Central memory CD8-positive, alpha-beta T cell (primary cell): ENCODE results near the gene ARL3.

Experiments used
- ATAC-seq: fragments of 150-1000 bp; cut with Tn5 transposase; replicated peaks from 2 replicates; pipeline ENCODE4 v1.10.0; 2022; ENCODE audit warnings: mild to moderate bottlenecking, moderate FRiP score, moderate number of reproducible peaks; ENCODE audit not compliant: poor library complexity, severe bottlenecking; ENCODE audit errors: extremely low read depth
- DNase-seq, 2 donors: peaks; one replicate each; pipeline ENCODE4 v3.0.0; 2021; ENCODE audit warnings: low spot score in 2 of 2
- H3K27ac Mint-ChIP-seq: one replicate; pipeline ENCODE4 v1.8.0; 2022; ENCODE audit warnings: low read depth, mild to moderate bottlenecking, moderate library complexity, mixed read lengths
- H3K27me3 Mint-ChIP-seq: one replicate; pipeline ENCODE4 v1.8.0; 2022; ENCODE audit warnings: mixed read lengths
- H3K36me3 Mint-ChIP-seq: one replicate; pipeline ENCODE4 v1.8.0; 2022; ENCODE audit warnings: mild to moderate bottlenecking, moderate library complexity, mixed read lengths; ENCODE audit not compliant: insufficient read depth
- H3K4me1 Mint-ChIP-seq: one replicate; pipeline ENCODE4 v1.8.0; 2022; ENCODE audit warnings: mixed read lengths
- H3K4me3 Mint-ChIP-seq: one replicate; pipeline ENCODE4 v1.8.0; 2022; ENCODE audit warnings: mild to moderate bottlenecking, moderate library complexity, mixed read lengths
- H3K9me3 Mint-ChIP-seq: one replicate; pipeline ENCODE4 v1.8.0; 2022; ENCODE audit warnings: mixed read lengths

ARL3 gene

DNA sequence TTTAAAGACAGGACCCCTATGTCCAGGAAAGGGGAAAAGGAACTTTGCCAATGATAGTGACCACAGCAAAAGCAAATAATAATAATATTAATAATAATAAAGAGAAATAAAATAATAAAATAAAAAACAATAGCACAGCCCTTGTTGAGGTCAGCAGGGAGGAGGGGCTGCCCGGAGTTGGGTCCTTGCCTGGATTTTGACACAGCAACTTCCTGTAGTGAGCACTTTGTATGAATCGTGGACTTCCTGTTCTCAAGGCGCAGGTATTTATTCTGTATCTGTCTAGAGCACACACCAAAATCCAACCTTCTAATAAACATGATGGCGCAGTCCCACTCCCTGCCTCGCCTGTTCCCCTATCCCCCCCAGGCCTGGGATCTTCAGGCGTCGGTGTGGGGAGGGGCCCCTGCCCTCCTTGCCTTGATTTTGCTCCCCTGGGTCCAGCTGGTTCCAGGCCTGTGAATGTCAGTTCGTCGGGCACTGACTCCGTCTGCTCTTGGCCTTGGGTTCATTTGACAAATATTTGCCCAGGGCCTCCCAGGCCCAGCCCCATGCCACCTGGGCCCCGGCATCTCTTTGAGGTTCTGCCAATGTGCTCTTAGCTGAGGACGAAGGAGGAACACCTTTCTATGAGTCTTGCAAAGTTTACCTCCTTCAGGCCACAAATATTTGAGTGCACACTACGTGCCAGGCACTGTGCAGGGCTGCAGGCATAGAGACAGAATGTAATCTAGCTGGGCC lies 56.0 kb downstream of the ARL3 start:
- ATAC-seq (no peak), DNase-seq (no peak)
- Mint-ChIP-seq H3K27me3 (no peaks in the 10 kb centered on the region), H3K4me3 (no peak overlapping the region), H3K36me3 (peaks cover 34% of the 10 kb centered on the region), H3K27ac (no peak overlapping the region), H3K4me1 (peaks cover 50% of the 10 kb centered on the region), H3K9me3 (no peaks in the 10 kb centered on the region)

DNA sequence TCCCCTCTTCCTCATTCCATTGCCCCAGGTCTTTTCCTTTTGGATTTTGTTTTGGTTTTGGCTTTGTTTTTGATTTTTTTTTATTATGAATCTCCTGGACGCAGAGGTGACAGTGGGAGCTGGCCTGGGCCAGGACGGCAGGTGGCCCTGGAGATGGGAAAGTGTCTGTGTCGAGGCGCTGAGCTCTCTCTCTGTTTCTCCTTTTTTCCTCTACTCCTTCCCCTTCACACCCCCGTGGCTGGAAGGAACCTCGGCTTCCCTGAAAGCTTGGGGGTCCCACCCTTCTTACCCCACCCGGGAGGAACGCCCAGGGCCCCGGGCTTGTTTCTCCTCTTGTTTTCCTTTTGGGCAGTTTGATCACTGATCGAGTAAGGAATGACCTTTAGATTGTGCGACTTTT lies 56.7 kb downstream of the ARL3 start:
- Mint-ChIP-seq H3K36me3 (peaks cover 40% of the 10 kb centered on the region), H3K4me3 (no peak overlapping the region), H3K4me1 (peaks cover 57% of the 10 kb centered on the region), H3K9me3 (no peaks in the 10 kb centered on the region), H3K27ac (no peak overlapping the region), H3K27me3 (no peaks in the 10 kb centered on the region)
- ATAC-seq (no peak), DNase-seq (no peak)

DNA sequence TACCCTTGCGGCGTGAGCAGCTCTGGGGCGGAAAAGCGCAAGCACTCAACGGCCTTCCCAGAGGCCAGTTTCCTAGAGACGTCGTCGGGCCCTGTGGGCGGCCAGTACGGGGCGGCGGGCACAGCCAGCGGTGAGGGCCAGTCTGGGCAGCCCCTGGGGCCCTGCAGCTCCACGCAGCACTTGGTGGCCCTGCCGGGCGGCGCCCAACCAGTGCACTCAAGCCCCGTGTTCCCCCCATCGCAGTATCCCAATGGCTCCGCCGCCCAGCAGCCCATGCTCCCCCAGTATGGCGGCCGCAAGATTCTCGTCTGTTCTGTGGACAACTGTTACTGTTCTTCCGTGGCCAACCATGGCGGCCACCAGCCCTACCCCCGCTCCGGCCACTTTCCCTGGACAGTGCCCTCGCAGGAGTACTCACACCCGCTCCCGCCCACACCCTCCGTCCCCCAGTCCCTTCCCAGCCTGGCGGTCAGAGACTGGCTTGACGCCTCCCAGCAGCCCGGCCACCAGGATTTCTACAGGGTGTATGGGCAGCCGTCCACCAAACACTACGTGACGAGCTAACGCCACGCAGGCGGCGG lies 57.3 kb downstream of the ARL3 start:
- Mint-ChIP-seq H3K27me3 (no peaks in the 10 kb centered on the region), H3K27ac (peak overlapping the region; percentile 29), H3K4me1 (peaks cover 63% of the 10 kb centered on the region), H3K4me3 (no peak overlapping the region), H3K9me3 (no peaks in the 10 kb centered on the region), H3K36me3 (peaks cover 43% of the 10 kb centered on the region)
- ATAC-seq (no peak), DNase-seq (no peak)

DNA sequence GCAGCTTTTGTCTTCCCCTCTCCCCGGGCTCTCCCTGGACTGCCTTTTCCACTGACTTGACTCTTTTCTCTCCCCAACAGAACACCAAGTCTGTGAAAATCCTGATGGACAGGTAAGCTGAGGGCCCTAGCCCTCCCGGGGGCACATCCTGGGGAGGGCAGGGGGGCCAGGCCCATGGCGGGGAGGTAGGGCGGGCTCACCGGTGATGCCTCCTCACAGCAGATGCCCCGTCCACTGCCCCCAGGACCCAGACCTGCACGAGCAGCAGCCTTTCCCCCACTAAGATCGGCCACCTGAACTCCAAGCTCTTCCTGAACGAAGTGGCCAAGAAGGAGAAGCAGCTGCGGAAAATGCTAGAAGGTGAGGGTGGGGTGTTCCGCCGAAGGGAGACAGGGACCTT lies 58.2 kb downstream of the ARL3 start:
- H3K4me3 Mint-ChIP-seq: no peak overlapping the region
- H3K27me3 Mint-ChIP-seq: no peaks in the 10 kb centered on the region
- H3K9me3 Mint-ChIP-seq: no peaks in the 10 kb centered on the region
- ATAC-seq (no peak), DNase-seq (no peak)
- H3K27ac Mint-ChIP-seq: no peak overlapping the region
- H3K36me3 Mint-ChIP-seq: peaks cover 43% of the 10 kb centered on the region
- peaks cover 63% of the 10 kb centered on the region for H3K4me1 Mint-ChIP-seq

DNA sequence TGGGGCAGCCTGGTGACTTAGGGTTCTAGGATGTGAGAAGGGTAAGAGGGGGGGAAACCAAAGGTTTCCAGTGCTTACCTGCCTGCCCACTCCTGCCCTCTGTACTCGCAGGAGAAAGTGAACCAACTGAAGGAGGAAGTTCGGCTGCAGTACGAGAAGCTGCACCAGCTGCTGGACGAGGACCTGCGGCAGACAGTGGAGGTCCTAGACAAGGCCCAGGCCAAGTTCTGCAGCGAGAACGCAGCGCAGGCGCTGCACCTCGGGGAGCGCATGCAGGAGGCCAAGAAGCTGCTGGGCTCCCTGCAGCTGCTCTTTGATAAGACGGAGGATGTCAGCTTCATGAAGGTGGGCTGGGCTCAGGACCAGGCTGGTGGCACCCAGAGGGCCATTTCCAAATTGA lies 59.2 kb downstream of the ARL3 start:
- Mint-ChIP-seq H3K27ac (peak overlapping the region; percentile 88), H3K9me3 (no peaks in the 10 kb centered on the region), H3K4me3 (no peak overlapping the region), H3K4me1 (peaks cover 65% of the 10 kb centered on the region), H3K27me3 (no peaks in the 10 kb centered on the region), H3K36me3 (peaks cover 45% of the 10 kb centered on the region)
- ATAC-seq (no peak), DNase-seq (no peak)

DNA sequence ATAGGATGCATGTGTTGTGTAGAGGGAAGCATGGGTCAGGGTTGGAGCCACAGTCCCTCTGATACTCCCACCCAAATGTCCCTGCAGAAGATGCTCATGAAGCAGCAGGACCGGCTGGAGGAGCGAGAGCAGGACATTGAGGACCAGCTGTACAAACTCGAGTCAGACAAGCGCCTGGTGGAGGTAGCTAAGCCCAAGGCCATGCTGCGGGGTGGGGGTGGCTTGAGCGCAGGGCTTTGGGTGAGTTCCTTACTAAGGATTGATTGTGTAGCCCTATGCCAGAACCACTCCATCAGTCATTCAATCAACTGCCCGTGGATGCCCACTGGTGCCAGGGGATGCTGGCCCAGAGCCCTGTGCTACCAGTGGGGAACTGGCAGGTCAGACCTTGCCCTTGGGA lies 59.6 kb downstream of the ARL3 start:
- H3K27ac Mint-ChIP-seq: peak overlapping the region; percentile 88
- H3K36me3 Mint-ChIP-seq: peaks cover 45% of the 10 kb centered on the region
- no peaks in the 10 kb centered on the region for H3K9me3 Mint-ChIP-seq
- H3K27me3 Mint-ChIP-seq: no peaks in the 10 kb centered on the region
- peaks cover 69% of the 10 kb centered on the region for H3K4me1 Mint-ChIP-seq
- DNase-seq: no peak
- H3K4me3 Mint-ChIP-seq: no peak overlapping the region
- no peak for ATAC-seq

DNA sequence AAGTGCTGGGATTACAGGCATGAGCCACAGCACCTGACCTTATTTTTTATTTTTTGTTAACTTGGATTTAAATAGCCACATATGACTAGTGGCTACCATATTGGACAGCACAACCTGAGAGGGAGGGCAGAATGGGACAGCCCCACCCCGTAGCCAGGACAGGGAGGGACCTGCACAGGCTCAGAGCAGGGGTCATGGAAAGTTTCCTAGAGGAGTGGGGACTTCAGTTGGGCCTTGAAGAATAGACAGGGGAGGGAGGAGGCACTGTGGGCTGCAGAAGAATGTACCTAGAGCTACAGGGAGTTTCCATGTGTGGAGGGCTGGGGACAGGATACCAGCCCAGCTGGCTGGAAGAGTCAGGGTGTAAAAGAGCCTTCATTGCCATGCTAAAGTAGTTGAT lies 61.1 kb downstream of the ARL3 start:
- no peak for ATAC-seq
- peaks cover 78% of the 10 kb centered on the region for H3K4me1 Mint-ChIP-seq
- H3K4me3 Mint-ChIP-seq: peak overlapping the region; percentile 97
- DNase-seq: no peak
- peaks cover 42% of the 10 kb centered on the region for H3K36me3 Mint-ChIP-seq
- H3K9me3 Mint-ChIP-seq: no peaks in the 10 kb centered on the region
- H3K27ac Mint-ChIP-seq: peak overlapping the region; percentile 88
- H3K27me3 Mint-ChIP-seq: no peaks in the 10 kb centered on the region

DNA sequence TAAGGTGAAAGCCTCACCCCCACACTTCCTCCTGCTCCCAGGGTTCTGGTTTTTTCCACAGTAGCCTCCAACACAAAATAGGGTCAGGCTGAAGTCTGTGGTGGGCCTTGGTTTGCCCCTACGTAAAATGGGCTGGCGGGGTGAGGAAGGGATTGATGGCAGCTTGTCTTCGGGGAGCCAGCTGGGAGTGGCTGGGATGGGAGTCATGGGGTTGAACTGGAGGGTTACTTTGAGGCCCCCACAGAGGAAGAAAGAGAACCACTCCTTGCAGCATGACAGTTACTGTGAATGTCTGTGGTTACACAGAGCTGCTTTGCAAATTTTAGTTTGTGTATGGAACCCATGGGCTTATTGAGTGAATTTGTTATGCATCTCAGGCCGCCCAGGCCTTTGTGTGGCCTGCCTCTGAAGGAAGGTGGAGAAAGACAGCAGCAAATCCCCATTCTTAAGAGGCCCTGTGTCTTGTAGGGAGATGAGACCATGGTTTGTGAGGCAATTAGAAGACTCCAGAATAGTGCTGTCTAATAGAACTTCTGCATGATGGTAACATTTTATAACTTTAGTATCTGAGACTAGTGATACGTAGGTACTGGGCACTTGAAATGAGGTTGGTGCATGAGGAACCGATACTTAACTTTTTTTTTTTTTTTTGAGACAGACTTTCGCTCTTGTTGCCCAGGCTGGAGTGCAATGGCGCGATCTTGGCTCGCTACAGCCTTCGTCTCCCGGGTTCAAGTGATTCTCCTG lies 61.9 kb downstream of the ARL3 start:
- H3K27ac Mint-ChIP-seq: peak overlapping the region; percentile 88
- no peaks in the 10 kb centered on the region for H3K9me3 Mint-ChIP-seq
- H3K36me3 Mint-ChIP-seq: peaks cover 37% of the 10 kb centered on the region
- ATAC-seq (peak; percentile 44), DNase-seq (no peak)
- H3K4me1 Mint-ChIP-seq: peaks cover 78% of the 10 kb centered on the region
- no peaks in the 10 kb centered on the region for H3K27me3 Mint-ChIP-seq
- peak overlapping the region; percentile 97 for H3K4me3 Mint-ChIP-seq

DNA sequence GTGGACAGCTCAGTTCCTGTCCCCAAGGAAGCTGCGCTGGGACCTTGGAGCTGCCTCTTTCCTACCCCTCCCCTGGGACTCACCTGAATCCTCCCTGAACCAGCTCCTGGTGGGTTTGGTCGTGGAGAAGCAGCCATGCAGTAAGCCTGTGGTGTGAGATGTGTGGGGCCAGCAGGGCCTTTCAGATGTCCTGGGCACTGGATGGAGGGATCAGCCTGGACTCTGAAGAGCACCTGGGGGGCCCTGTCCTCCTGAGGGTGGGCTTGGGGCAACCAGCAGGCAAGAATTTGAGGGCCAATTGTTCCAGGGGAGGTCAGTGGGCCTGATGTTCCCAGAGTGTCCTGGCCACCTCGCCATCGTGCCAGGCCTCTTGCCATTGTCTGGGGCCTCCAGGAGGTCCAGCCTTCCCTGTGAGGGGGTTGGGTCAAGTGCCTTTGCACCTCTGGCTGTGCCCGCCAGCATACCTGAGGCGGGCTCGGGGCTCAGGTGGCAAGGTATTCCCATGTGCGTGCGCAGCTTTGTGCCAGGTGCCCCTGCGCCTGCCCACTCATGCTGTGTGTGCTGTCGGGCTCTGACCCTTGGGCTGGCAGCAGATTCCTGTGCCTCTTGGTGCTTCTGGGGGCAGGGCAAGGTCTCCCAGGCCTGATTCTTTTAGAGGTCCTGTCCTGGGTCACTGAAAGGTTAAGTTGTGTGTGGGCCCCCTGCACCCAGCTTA lies 62.6 kb downstream of the ARL3 start:
- ATAC-seq (no peak), DNase-seq (no peak)
- Mint-ChIP-seq H3K27me3 (no peaks in the 10 kb centered on the region), H3K4me1 (peaks cover 84% of the 10 kb centered on the region), H3K27ac (peak overlapping the region; percentile 88), H3K9me3 (no peaks in the 10 kb centered on the region), H3K4me3 (peak overlapping the region; percentile 97), H3K36me3 (peaks cover 41% of the 10 kb centered on the region)

DNA sequence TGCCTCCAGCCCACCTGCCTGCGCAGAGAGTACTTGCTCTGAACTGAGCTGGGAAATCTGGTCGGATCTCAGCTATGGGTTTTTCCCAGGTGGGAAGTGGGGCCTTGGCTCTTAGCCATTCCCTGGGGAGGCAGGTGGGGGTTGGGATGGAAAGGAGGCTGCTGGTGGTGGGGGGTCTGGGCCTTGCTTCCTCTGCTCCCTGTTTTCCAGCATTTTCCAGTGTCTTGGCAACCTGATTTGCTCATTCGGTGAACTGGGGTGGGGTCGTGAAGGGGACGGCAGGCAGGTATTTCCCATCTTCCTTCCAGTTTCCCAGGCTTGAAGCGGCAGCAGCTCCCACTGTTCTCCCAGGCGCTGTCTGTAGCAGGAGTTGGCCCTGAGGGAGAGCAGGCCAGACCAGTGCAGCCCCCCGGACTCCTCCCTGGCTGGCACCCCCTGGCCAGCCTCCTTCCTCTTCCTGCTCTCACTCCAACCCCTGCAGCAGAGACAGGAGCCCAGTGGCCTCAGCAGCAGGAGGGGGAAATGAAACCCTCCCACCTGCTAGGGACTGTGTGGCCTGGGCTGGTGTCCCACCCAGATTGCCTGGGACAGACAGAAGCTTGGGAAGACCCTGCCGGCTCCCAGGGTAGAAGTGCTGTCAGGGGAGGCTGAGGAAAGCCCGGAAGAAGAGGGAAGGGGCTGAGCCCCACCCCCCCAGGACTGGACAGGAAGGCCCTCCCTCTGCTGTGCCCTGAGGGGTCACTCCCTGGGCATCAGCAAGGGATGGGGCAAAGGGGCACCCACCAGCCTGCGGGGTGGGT lies 63.3 kb downstream of the ARL3 start:
- DNase-seq: no peak
- no peak for ATAC-seq
- Mint-ChIP-seq H3K4me1 (peaks cover 91% of the 10 kb centered on the region), H3K27ac (peak overlapping the region; percentile 88), H3K27me3 (no peaks in the 10 kb centered on the region), H3K9me3 (no peaks in the 10 kb centered on the region), H3K4me3 (peak overlapping the region; percentile 97), H3K36me3 (peaks cover 46% of the 10 kb centered on the region)

DNA sequence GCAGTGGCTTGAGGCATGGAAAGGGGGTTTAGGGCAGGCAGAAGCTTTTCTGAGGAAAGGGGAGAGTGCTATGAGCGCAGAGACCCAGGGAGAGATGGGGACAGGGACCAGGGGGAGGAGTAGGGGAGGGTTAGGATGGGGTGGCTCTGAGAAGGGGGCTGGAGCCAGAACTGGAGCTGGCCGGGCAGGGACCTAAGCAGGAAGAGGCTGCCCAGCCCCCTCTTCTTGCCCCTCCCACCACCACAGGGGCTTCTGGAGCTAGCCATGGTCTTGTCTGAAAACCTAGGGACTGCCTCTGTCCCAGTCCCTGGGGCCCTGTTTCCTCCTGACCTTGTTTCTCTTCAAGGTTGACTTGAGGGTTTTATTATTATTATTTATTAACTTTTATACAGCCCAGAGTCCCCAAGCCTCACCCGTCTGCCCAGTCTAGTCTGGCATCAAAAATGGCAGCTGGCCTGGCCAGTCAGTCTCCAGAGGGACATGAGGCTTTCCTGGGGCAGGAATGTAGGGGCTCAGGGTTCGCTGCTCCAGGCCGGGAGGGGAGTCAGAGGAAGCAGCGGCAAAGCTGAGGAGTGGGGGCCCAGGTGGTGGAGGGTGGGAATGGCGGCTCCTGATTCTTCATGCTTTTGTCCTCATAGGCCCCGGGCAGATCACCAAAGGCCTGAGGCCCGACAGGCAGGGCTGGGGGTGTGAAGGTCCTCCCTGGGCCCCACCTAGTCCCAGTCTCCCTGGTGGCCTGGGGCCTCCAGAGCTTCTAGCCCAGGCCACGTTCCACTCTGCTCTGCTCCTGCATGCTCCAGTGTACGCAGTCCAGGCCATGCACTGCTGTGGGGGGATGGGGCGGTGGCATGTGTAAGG lies 64.2 kb downstream of the ARL3 start:
- DNase-seq (no peak), ATAC-seq (no peak)
- Mint-ChIP-seq H3K4me3 (peak overlapping the region; percentile 97), H3K27me3 (no peaks in the 10 kb centered on the region), H3K27ac (peak overlapping the region; percentile 80), H3K36me3 (peaks cover 47% of the 10 kb centered on the region), H3K9me3 (no peaks in the 10 kb centered on the region), H3K4me1 (peaks cover 98% of the 10 kb centered on the region)
